Stimulated activated CD4-positive, alpha-beta T cell treated with anti-CD3 and anti-CD28 coated beads, TNF-alpha, amount 100 ng/mL, for 1 hour (primary cell): ENCODE data around the gene ESYT3.
"Not testable (repeated sequence)": the region's sequence is repeated elsewhere in the genome, so short reads cannot be mapped to it uniquely, and the experiment has no call there.

Experiments
- DNase-seq, 3 donors: peaks; one replicate each; pipeline ENCODE4 v3.0.0-alpha.2; 2020; ENCODE audit warnings: low read depth in 3 of 3, low spot score in 1 of 3

ESYT3 gene

DNA sequence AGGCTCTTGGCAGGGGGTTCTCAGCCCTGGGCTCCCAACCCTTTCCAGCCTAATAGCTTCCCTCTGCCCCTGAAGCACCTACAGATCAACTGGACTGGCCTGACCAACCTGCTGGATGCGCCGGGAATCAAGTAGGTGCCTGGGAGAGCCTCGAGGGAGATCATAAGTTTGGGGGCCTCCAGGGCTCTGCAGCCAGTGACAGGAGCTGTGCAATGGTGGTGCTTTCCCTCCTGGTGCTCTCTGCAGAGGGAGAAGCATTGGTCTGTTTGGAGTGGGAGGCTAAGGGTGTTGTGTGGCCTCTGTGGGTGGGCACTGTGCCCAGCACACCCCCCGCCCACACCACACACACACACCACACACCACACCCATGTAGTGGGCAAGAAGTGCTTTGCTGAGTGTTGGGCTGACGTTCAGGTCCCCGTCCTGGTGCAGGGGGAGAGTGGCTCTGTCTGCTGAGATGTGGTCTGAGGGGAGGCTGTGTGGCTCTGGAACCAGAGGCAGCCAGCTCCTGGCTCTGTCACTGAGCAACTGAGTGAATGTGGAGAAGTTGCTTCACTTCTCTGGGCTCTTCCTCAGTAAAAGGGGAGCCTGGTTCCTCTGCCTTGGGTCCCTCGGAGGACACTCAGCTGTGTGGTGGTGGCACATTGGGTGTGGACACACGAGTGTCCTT is 26.3 kb downstream of the ESYT3 start:
- DNase-seq: no peak

GRCh38 chr3:138461246-138461645 is 26.8 kb downstream of the ESYT3 start:
- DNase-seq: no peak

- DNase-seq: no peak
These were observed 27.5 kb downstream of the ESYT3 start for GRCh38 chr3:138461896-138462295.

DNA sequence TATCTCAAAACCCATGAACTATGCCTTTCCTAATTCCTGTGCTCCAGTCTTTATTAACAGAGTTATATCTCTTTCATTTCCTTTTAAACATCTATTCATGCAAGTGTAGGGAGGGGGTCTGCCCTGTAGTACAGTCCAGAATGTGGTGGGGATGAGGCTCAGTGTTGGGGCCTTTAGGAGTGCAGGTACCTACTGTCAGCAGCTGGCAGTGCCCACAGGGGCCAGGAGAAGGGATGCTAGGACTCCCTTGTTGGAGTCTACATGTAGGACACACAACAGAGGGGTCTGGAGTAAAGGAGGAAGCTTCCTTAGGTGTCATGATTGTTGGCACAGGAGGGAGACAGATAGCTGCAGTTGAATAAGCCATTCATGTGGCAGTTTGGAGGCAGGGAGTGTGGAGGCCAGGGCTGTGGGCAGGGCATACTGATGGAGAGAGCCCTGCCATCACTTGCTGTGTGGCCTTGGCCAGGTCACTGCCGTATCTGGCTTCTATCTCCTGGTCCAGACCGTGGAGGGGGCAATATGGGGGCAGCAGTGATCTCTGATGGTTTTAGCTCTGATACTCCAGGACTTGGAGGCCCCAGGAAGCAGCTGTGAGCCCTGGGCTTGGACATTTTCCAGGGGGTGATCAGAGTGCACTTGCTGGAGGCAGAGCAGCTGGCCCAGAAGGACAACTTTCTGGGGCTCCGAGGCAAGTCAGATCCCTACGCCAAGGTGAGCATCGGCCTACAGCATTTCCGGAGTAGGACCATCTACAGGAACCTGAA is 29.5 kb downstream of the ESYT3 start:
- no peak for DNase-seq

- no peak for DNase-seq
These were observed 30.1 kb downstream of the ESYT3 start for GRCh38 chr3:138464491-138464860.

DNA sequence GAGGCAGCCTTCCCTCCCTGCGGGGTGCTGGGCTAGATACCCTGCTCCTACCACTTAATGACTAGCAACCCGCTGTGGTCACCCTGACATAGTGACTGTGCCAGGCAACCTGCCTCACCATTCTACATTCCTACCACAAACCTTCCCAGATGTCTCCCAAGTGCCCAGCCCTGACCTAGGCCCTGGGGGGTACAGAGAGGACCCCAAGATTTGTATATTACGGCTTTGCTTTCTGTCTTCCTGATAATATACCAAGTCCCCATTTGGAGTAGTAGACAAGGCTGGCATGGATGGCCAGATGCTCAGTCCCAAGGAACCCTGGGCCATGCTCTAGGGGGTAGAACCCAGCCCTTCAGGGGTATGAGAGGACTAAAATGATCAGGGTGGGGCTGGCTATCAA is 31.0 kb downstream of the ESYT3 start:
- DNase-seq: no peak

GRCh38 chr3:138465925-138466324 is 31.5 kb downstream of the ESYT3 start:
- DNase-seq: no peak

- DNase-seq: no peak
These were observed 33.5 kb downstream of the ESYT3 start for GRCh38 chr3:138467931-138468330.

DNA sequence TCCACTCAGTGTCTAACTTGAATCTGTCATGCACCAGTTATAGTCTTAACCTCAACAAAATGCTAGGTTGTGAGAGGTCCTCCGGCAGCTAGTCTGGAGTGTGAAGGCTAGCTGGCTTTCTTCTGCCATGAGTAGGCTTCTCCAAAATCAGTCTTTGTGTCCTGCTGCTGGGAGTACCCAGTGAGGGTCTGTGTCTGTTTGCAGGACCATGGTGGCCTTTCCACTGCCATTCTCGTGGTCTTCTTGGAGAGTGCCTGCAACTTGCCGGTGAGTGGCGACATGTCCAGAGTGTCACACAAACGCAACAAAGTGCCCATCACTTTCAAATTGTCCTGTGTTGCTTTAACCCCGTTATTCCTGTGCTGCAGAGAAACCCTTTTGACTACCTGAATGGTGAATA is 34.0 kb downstream of the ESYT3 start:
- DNase-seq: no peak

- no peak for DNase-seq
These were observed 34.5 kb downstream of the ESYT3 start for GRCh38 chr3:138468886-138469285.

DNA sequence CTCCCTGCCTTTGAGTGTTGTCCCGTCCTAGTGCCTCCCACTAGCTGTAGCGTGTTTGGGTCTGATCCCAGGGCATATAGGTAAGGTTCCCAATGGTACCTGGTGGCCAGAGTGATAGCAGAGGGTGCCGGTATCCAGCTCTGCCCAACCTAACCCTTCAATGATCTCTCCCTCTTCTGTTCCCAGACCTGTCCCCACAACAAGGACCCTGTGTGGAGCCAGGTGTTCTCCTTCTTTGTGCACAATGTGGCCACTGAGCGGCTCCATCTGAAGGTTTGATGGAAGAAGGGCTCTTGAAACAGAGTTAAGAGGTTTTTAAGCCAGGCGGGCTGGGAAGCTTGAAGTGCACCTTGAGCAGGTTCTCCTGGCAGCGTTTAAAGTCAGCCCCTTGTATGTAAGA is 35.5 kb downstream of the ESYT3 start:
- no peak for DNase-seq

DNA sequence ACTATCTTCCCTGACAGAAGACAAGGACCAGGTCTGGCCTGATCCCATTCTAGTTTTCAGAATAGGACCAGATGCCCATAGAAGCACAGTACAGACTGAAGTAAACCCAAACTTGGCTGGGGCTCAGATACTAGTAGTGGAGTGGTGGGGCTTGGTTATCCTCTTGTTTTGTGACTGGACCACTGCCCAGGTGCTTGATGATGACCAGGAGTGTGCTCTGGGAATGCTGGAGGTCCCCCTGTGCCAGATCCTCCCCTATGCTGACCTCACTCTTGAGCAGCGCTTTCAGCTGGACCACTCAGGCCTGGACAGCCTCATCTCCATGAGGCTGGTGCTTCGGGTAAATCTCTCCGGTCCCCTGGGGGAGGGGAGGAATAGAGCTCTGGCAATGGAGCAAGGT is 36.3 kb downstream of the ESYT3 start:
- no peak for DNase-seq

- DNase-seq: no peak
These were observed 37.1 kb downstream of the ESYT3 start for GRCh38 chr3:138471481-138471880.

DNA sequence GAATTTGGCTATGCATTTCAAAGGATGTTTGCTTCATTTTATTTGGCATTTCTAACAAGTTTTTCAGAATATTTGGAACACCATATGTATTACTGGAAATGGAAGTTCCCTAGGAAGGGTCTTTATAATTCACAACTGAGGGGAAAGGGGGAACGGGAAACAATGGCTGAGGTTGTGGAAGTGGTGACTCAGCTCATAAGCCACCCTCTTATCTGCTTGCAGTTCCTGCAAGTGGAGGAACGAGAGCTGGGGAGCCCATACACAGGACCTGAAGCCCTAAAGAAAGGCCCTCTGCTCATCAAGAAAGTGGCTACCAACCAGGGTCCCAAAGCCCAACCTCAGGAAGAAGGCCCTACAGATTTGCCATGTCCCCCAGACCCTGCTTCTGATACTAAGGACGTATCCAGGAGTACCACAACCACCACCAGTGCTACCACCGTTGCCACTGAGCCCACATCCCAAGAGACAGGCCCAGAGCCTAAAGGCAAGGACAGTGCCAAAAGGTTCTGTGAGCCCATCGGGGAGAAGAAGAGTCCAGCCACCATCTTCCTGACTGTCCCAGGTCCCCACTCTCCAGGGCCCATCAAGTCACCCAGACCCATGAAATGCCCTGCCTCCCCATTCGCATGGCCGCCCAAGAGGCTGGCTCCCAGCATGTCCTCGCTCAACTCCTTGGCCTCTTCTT is 37.9 kb downstream of the ESYT3 start:
- no peak for DNase-seq

DNA sequence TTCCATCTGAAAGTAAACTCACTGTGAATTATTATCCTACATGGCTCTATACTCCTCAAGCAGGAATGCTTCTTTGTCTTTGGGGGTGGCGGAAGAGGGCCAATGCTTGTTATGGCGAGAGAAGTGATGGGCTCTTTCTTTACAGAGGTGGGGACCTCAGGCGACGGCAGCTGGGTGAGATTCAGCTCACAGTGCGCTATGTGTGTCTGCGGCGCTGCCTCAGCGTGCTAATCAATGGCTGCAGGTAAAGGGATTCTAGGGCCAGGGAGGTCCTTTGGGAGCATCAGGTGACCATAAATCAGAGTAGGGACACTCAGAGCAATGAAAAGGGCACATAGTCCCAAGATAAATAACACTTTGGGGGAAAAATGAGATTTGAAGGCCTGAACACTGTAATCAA is 39.0 kb downstream of the ESYT3 start:
- DNase-seq: no peak

- no peak for DNase-seq
These were observed 39.7 kb downstream of the ESYT3 start for GRCh38 chr3:138474163-138474562.

DNA sequence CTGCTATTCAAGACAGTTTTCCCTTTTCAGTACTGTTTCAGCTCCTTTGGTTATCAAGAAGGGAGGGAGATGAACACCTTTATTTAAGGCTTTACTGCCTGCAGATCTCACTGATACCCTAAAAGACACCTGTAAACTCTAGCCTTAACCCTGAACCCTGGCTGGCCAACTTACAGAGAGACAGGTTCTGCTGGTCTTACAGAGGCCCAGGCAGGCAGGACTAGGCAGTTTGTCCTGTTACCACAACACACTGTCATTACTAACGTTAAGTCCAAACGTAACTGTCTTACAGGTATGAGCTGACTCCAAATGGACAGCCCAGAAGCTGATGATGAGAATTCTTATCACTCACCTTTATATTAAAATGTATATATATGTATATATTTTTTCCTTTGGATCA is 42.1 kb downstream of the ESYT3 start:
- no peak for DNase-seq

DNA sequence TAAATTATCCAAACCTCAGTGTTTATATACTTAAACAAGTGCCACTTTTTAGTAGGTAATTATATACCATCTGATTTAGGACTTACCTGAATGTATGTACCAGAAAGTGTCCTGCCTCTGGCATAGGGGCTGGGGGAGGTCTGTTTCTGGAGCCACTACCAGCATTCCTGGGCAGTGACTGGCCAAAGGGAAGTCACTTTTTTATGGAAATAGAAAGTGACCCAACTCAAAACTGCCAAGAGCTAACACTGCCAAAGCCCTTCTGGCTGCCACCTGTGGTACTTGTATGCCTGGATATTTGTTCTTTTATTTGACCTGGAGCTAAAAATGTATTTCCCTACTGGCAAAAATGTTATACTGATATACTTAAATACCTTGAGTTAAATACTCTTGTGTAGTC is 42.7 kb downstream of the ESYT3 start:
- DNase-seq: no peak

GRCh38 chr3:138477801-138478200 is 43.4 kb downstream of the ESYT3 start:
- DNase-seq: no peak

DNA sequence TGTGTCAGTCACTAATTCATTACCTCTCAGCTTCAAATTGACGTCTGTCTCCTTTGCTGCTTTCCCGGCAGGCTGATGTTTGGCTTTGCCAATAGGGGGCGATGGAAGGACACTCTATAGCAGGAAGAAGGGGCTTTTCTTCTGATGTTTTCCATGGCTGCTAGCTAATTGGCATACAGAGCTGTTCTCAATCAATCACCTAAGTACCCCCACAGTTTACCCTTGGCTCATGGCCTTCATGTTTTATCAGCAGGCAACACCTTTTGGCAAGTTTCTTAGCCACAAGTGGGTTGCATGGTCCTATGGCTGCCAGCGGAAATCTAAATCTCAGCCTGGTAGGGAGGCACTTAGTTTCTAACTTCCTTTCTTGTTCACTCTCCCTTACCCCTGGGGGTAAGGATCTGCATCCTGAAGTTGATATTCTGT is 45.0 kb downstream of the ESYT3 start:
- DNase-seq: no peak

DNA sequence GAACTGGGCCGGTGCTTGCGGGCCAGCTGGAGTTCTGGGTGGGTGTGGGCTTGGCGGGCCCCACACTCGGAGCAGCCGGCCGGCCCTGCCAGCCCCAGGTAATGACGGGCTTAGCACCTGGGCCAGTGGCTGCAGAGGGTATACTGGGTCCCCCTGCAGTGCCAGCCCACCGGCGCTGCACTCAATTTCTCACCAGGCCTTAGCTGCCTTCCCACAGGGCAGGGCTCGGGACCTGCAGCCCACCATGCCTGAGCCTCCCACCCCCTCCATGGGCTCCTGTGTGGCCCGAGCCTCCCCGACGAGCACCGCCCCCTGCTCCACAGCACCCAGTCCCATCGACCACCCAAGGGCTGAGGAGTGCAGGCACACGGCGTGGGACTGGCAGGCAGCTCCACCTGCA is 50.3 kb downstream of the ESYT3 start:
- not testable (repeated sequence) for DNase-seq

- not testable (repeated sequence) for DNase-seq
These were observed 52.2 kb downstream of the ESYT3 start for GRCh38 chr3:138486580-138486979.
